Upper lobe of left lung (tissue), 4 donors: ENCODE data around the gene LGALS4.

Experiments
- EP300 ChIP-seq, 4 donors: sonication (generic); formaldehyde crosslinking; IDR thresholded peaks; one replicate each; pipeline ENCODE4 v1.5.1; 2017; ENCODE audit warnings: antibody characterized with exemption in 4 of 4, control low read depth in 2 of 4
- POLR2A ChIP-seq, 4 donors: fragments of 450-650 bp; IDR thresholded peaks; one replicate each; pipeline ENCODE4 v1.5.1; 2016 to 2017; ENCODE audit warnings: antibody characterized with exemption in 4 of 4, mild to moderate bottlenecking in 2 of 4
- POLR2AphosphoS5 ChIP-seq, 2 donors: sonication (generic); formaldehyde crosslinking; IDR thresholded peaks; one replicate each; pipeline ENCODE4 v1.5.1; 2017; ENCODE audit warnings: antibody characterized with exemption in 2 of 2
- TF ChIP-seq, protein P1 (sequence below), 6 experiments: fragments of 450-650 bp in 4 of 6; fragments of 200-600 bp in 2 of 6; sonication (generic) in 2 of 6; IDR thresholded peaks; one replicate each; pipeline ENCODE4 v1.5.1; 2016 to 2019; ENCODE audit warnings: antibody characterized with exemption in 6 of 6

DNA sequence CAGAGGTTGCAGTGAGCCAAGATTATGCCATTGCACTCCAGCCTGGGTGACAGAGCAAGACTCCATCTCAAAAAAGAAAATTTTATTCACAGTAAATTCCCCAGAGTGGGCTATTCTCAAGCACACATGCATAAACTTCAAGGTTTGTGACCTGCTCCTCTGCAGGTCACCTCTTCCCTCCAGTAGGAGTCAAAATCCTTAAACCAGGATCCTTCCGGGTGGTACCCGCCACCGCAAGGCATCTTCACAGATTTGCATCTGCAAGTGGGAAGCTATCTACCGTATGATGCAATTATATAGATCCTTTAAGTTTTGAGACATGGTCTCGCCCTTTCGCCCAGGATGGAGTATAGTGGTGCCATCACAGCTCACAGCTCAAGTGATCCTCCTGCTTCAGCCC, 21.8 kb upstream of the LGALS4 start:
- TF ChIP-seq, protein P1, sequence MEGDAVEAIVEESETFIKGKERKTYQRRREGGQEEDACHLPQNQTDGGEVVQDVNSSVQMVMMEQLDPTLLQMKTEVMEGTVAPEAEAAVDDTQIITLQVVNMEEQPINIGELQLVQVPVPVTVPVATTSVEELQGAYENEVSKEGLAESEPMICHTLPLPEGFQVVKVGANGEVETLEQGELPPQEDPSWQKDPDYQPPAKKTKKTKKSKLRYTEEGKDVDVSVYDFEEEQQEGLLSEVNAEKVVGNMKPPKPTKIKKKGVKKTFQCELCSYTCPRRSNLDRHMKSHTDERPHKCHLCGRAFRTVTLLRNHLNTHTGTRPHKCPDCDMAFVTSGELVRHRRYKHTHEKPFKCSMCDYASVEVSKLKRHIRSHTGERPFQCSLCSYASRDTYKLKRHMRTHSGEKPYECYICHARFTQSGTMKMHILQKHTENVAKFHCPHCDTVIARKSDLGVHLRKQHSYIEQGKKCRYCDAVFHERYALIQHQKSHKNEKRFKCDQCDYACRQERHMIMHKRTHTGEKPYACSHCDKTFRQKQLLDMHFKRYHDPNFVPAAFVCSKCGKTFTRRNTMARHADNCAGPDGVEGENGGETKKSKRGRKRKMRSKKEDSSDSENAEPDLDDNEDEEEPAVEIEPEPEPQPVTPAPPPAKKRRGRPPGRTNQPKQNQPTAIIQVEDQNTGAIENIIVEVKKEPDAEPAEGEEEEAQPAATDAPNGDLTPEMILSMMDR (IDR thresholded peaks at IDR 0.05): no peak
- no peak for TF ChIP-seq EP300 (IDR thresholded peaks at IDR 0.05)
- TF ChIP-seq POLR2AphosphoS5 (IDR thresholded peaks at IDR 0.05): no peak
- TF ChIP-seq POLR2A (IDR thresholded peaks at IDR 0.05): no peak
